GM19035 (cell line): ENCODE data around the gene CFAP61.

Experiments
- ATAC-seq: cut with Tn5 transposase; IDR thresholded peaks from one replicate; pipeline ENCODE4 v1.9.1; 2021; ENCODE audit not compliant: unreplicated experiment

The CFAP61 gene

GRCh38 chr20:20173254-20173653 lies 120.9 kb downstream of the CFAP61 start:
- no peak for ATAC-seq

DNA sequence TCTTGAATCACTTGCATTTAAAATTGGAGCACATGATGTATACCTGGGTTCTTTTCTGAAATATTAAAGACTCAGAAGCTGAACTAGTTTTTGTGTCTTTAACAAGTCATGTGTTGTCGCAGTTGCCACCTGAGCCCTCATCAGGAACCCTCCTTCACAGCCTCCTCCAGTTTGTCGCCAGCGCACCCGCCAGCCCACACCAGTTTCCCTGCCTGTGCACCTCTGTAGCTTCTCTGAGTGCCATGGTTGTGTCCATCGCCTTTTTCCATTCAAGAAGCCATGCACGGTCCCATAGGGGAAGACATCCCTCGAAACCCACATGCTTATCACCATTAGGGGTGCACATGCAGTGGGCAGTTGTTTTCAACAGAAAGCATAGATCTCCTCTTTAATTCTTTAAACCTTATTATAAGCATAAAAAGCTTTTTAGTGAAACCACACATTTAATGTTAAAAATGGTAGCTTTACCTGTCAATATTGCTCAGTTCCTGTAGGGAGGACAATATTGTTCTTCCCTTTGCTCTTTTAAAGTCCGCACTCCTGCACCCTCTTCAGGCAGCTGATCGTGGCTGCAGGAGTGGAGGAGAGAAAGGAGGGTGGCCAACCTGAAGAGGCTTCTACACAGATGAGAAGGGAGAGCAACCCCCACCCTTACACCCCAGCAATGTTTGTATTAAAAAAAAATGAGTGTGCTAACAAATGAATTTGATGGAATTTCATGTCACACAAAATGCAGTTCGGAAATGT lies 121.9 kb downstream of the CFAP61 start:
- no peak for ATAC-seq

DNA sequence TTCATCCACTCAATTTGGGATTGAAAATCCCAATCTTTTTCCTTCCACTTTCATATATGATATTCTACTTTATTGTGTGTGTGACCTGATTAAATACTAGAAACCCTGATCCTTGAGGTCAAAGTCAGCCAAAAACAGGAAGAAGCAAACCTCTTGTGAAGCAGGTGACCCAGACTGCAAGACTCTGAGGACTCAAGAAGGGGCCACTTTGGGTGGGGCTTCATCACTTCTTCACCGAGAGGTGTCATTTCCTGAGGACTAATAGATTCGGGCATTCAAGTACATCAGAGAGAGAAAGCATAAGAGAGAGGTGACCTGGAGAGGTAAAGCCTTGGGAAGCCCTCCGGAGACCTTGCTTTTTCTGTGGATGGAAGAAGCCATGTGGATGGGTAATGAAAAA lies 129.0 kb downstream of the CFAP61 start:
- no peak for ATAC-seq

- ATAC-seq, result no peak
Observed at GRCh38 chr20:20184149-20184548, 131.8 kb downstream of the CFAP61 start.

DNA sequence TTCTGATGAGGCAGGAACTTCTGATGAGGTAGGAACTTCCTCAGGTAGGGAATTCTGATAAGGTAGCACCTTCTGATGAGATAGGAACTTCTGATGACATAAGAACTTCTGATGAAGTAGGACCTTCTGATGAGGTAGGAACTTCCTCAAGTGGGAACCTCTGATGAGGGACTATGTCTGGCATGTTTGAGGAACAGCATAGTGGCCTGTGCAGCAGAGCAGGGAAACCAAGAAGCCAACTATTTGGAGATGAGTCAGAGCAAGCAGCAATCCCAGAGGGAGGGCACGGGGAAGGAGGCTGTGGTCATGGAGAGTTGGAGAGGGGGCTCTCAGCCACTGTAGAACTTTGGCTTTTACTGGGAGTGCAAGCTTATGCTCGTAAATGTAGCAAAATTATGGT lies 132.4 kb downstream of the CFAP61 start:
- no peak for ATAC-seq

- ATAC-seq, result peak; percentile 63
Observed at GRCh38 chr20:20188647-20189046, 136.3 kb downstream of the CFAP61 start.

DNA sequence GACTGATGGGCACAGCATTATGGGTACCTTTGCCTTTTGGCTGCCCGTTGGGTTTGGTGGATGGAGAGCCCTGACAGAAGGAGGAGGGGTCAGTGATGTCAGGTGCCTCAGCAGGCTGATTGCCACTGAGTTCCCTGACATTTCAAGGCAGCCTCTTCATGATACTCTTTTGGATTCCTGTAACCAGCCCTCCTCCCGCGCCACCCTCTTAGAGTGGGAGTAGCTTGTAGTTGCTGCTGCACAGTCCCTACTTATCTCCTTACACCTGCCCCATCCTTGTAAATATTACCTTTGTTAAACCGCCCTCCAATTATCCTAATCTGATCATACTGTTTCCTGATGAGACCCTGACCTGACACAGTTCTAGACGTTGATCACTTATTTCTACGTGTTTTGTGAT lies 140.0 kb downstream of the CFAP61 start:
- ATAC-seq, result no peak

GRCh38 chr20:20195021-20195705 lies 142.8 kb downstream of the CFAP61 start:
- no peak for ATAC-seq

- ATAC-seq, result no peak
Observed at GRCh38 chr20:20196610-20197009, 144.3 kb downstream of the CFAP61 start.

DNA sequence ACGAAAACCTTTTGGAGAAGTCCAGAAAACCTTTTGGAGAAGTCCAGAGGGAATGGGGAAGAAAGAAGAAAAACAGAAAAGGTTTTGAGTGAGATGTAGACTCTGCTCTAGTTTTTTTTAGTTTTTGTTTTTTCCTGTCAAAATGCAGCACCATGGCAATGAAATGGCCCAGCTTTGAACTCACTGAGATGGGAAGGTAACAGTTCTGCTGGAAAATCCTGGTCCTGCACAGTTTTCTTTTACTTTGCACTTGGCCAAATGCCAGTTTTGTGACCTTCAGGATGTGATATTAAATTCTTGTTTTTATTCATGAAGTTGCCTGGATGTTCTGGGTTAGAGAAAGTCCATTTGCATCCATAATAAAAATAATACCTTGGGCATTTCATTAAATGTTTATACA lies 145.7 kb downstream of the CFAP61 start:
- ATAC-seq, result no peak

DNA sequence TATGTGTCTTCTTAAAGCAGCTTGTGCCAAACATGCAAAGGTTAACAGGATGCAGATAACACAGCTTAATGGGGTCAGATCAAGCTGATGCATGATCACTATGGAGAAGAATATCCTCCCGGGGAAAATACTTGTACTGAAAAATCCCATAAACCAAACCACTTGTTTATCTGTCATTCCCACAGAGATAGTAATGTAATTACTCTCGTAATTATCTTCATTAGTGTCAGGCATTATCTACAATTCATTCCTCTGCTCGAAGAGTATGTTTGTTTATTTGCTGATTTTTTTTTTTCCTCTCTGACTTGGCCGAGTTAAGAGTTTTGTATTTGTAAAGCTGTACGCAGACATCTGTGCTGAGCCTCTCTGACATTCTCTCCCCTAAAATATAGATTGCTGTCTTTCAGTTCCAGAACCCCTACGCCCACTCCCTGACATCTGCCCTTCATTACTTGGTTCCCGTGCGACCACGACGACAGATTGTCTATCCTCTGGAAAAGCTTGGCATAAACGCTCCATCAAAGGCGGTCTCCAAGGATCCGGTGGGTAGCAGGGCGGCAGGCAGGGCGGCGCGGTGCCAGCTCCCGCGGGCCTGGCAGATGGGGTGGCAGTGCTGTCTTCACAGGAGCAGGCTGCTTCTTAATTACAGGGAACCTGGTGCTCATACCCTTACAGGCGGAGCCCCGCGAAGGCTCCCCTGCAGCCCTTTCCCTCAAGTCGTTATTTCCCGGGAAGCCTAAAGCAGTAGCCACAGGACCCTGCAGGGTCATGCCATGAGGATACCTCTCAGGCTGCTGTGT lies 147.2 kb downstream of the CFAP61 start:
- ATAC-seq, result no peak

- no peak for ATAC-seq
Observed at GRCh38 chr20:20201124-20201523, 148.8 kb downstream of the CFAP61 start.

DNA sequence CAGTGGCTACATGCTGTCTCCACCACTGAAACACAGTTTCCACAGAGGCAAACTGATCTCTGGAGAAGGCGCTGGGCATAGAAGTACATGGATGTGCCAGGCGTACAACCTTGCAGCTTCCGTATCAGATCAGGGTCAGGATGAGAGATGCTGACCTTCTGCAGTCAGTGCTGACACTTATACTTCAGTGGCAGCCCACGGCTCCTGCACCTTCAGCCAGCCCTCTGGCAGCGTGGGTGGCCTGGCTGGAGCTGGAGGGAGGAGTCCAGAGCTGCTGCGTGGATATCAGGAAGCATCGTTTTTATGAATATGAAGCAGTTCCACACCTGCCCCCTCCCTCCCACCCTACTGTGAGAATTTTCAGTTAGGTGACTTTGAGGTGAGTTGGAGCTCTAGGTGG lies 149.3 kb downstream of the CFAP61 start:
- no peak for ATAC-seq

DNA sequence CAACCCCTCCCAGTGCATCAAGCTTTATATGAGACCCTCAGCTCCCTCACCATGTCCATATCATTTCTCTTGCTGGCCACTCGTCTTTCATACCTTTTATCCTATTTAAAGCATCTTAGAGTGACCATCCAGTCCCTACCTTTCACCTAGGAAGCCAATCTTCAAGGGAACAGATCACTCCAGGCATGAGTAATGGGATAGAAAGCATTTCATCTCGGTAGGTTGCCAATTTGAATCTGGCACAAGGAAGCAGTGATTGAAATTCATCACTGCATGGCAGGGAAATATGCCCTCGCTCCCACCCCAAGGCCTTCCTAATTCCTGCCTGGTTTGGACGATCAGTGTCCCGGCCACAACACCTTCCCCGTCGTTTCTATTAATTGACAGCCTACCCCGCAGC lies 150.4 kb downstream of the CFAP61 start:
- no peak for ATAC-seq

- ATAC-seq, result no peak
Observed at GRCh38 chr20:20203784-20204183, 151.5 kb downstream of the CFAP61 start.

DNA sequence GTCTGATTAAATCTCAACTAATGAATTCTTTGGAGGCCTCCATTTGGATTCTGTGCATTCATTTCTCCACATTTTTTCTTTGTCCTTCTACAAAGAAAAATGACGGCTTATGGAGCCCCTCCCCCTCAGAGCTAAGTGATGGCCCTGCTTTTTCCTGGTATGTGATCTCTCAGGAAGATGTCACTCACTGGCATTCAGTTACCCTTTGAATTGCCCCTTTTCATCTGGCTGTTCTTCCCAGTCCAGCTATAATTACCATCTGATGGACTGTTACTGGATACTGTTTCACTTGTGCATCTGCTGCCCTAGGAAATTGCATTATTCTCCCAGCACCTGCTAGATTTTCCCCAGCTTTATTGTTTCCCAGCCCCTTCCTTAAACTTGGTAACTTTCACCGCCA lies 151.9 kb downstream of the CFAP61 start:
- ATAC-seq, result no peak

DNA sequence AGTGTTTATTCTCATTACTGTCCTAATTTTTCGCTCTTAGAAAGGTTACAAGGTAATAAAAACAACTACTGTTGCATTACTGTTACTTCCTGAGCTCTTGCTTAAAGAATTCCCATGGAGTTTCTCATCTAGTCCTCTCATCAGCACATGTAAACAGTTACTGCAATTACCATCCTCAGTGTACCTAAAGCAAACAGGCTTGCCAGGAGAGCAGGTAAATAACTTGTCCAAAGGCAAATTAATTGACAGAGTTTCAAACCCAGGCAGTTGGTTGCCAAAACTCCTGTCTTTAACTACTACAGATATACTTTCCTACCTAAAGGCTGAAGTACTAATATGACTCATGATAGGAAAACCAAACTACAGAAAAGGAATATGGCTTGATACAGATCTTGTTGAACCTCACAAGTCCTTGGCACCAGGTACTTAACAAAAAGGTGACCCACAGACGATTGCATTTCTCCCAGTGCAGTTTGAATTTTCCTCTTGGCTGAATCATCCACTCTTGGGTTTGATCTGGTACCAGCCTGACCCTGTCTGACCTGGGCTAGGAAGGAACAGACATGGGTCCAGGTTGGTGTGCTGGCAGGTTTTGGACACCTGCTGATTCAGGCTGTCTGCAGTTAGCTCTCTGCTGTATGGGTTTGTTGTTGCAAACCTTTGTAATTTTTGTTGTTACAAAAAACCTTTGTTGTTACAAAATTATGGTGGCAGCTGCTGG lies 153.0 kb downstream of the CFAP61 start:
- ATAC-seq, result no peak

DNA sequence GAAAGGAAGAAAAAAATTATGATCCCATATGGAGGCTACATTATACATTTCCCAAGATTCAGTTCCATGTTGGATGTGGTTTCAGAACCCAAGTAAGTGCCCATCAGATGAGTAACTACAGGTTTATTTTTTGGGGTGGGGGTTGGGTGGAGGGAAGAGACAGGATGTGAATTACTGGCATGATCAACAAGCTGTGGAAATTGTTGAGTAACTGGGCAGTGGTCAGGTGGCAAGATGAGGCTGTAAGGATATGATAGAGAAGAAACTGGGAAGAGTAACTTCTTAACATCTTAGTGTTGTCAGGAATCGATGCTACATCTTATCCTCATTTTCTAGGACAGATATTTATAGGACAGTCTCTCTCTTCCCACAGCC lies 153.5 kb downstream of the CFAP61 start:
- no peak for ATAC-seq

DNA sequence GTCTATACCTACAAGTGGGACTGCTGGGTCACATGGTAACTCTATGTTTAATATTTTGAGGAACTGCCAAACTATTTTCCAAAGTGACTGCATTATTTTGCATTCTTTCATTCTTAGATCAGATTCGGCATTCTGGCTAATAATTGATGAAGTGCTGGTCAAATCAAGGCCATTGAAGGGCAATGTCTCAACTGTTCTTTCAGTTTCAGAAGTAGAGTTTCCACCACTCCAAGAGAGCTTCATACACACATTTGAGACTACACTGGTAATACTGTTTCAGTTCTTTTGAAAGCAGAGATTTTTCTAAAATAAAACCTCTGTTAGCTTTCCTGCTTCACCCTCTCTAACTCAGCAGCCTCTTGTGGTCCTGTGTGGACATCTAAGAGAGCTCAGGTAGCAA lies 154.5 kb downstream of the CFAP61 start:
- ATAC-seq, result no peak

GRCh38 chr20:20207291-20207690 lies 155.0 kb downstream of the CFAP61 start:
- no peak for ATAC-seq

GRCh38 chr20:20207872-20208271 lies 155.5 kb downstream of the CFAP61 start:
- peak; percentile 69 for ATAC-seq
